GM21576 (cell line): Measurements from ENCODE around the gene CPEB4.

Experiments
- ATAC-seq: cut with Tn5 transposase; IDR thresholded peaks from one replicate; pipeline ENCODE4 v1.9.1; 2021; ENCODE audit warnings: mild to moderate bottlenecking, moderate library complexity; ENCODE audit not compliant: unreplicated experiment

The CPEB4 gene

GRCh38 chr5:173941102-173941501 lies 53.0 kb downstream of the CPEB4 start:
- no peak for ATAC-seq

- ATAC-seq = no peak
Observed at GRCh38 chr5:173941758-173942401, 53.7 kb downstream of the CPEB4 start.

GRCh38 chr5:173944511-173944910 lies 56.4 kb downstream of the CPEB4 start:
- ATAC-seq = no peak

GRCh38 chr5:173945160-173945559 lies 57.0 kb downstream of the CPEB4 start:
- no peak for ATAC-seq

GRCh38 chr5:173946323-173946722 lies 58.2 kb downstream of the CPEB4 start:
- no peak for ATAC-seq

GRCh38 chr5:173950829-173951228 lies 62.7 kb downstream of the CPEB4 start:
- no peak for ATAC-seq

- ATAC-seq = no peak
Observed at GRCh38 chr5:173953528-173954090, 65.5 kb downstream of the CPEB4 start.

- ATAC-seq = no peak
Observed at GRCh38 chr5:173954671-173955521, 66.7 kb downstream of the CPEB4 start.

GRCh38 chr5:173960986-173961385 lies 72.8 kb downstream of the CPEB4 start:
- no peak for ATAC-seq

GRCh38 chr5:173961418-173961817 lies 73.3 kb downstream of the CPEB4 start:
- ATAC-seq = no peak

GRCh38 chr5:173962436-173962972 lies 74.4 kb downstream of the CPEB4 start:
- no peak for ATAC-seq

GRCh38 chr5:173963182-173963838 lies 75.2 kb downstream of the CPEB4 start:
- no peak for ATAC-seq

- no peak for ATAC-seq
Observed at GRCh38 chr5:173963867-173964441, 75.8 kb downstream of the CPEB4 start.

GRCh38 chr5:173964506-173964905 lies 76.4 kb downstream of the CPEB4 start:
- no peak for ATAC-seq

- ATAC-seq = no peak
Observed at GRCh38 chr5:173967241-173967640, 79.1 kb downstream of the CPEB4 start.

GRCh38 chr5:173968154-173968797 lies 80.1 kb downstream of the CPEB4 start:
- ATAC-seq = no peak

- no peak for ATAC-seq
Observed at GRCh38 chr5:173969167-173970049, 81.3 kb downstream of the CPEB4 start.

- no peak for ATAC-seq
Observed at GRCh38 chr5:173970878-173971650, 82.9 kb downstream of the CPEB4 start.
